Fibroblast of the aortic adventitia (primary cell): ENCODE data around the gene MYD88. TPM values are rescaled to one million over a fixed set of nuclear protein-coding genes. Genes with fewer than 3 reads are reported as not detected.

Experiments
- DNase-seq: peaks from one replicate; pipeline ENCODE4 v3.0.0-alpha.2; 2010; ENCODE audit warnings: low read depth
- H3K4me3 ChIP-seq: 2 replicates; pipeline ENCODE4 v1.5.1; 2011; ENCODE audit warnings: low read depth, mild to moderate bottlenecking, control low read depth, low read length, moderate library complexity
- total RNA-seq: library from RNA; depleted of rRNA; stranded (reverse); fragments of >200 nt; gene quantifications from 2 replicates; pipeline ENCODE4 v1.2.3, GENCODE V29; 2012; ENCODE audit warnings: low replicate concordance
- TF ChIP-seq, protein P1 (sequence below): IDR thresholded peaks from 2 replicates; pipeline ENCODE4 v1.5.1; 2011; ENCODE audit warnings: mild to moderate bottlenecking, low read length, control low read depth, inconsistent platforms; ENCODE audit not compliant: insufficient read depth

MYD88 gene
- 8.3 and 20.7 TPM in 2 replicates for total RNA-seq

DNA sequence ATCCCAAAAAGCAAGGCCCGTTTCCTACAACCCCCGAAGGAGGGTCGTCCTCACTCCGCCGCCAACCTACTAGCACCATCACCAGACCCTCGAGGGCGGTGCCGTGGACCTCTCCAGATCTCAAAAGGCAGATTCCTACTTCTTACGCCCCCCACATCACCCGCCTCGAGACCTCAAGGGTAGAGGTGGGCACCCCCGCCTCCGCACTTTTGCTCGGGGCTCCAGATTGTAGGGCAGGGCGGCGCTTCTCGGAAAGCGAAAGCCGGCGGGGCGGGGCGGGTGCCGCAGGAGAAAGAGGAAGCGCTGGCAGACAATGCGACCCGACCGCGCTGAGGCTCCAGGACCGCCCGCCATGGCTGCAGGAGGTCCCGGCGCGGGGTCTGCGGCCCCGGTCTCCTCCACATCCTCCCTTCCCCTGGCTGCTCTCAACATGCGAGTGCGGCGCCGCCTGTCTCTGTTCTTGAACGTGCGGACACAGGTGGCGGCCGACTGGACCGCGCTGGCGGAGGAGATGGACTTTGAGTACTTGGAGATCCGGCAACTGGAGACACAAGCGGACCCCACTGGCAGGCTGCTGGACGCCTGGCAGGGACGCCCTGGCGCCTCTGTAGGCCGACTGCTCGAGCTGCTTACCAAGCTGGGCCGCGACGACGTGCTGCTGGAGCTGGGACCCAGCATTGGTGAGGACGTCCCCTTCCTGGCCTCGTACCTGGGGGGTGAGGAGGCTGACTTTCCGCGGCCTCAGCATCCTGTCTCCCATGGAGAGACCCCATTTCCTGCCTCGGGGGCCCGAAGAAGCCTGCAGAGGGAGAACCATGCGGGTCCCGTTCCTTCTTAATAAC is at the start of gene MYD88:
Gene MYD88 (plus strand): TSS at position 313 of the 842 bp plus-strand sequence. CDS start 40 bp downstream, at position 353.
- TF ChIP-seq, protein P1, sequence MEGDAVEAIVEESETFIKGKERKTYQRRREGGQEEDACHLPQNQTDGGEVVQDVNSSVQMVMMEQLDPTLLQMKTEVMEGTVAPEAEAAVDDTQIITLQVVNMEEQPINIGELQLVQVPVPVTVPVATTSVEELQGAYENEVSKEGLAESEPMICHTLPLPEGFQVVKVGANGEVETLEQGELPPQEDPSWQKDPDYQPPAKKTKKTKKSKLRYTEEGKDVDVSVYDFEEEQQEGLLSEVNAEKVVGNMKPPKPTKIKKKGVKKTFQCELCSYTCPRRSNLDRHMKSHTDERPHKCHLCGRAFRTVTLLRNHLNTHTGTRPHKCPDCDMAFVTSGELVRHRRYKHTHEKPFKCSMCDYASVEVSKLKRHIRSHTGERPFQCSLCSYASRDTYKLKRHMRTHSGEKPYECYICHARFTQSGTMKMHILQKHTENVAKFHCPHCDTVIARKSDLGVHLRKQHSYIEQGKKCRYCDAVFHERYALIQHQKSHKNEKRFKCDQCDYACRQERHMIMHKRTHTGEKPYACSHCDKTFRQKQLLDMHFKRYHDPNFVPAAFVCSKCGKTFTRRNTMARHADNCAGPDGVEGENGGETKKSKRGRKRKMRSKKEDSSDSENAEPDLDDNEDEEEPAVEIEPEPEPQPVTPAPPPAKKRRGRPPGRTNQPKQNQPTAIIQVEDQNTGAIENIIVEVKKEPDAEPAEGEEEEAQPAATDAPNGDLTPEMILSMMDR: peak; percentile 24

GRCh38 chr3:38089163-38089562 is 49.3 kb upstream of the MYD88 start:
- DNase-seq: no peak
- TF ChIP-seq, protein P1: no peak
- H3K4me3 ChIP-seq: no peak overlapping the region

More for the DNA sequence above, at the start of gene MYD88:
- peak within 1 kb of the TSS; percentile 91 for H3K4me3 ChIP-seq
- DNase-seq: peak; percentile 51

DNA sequence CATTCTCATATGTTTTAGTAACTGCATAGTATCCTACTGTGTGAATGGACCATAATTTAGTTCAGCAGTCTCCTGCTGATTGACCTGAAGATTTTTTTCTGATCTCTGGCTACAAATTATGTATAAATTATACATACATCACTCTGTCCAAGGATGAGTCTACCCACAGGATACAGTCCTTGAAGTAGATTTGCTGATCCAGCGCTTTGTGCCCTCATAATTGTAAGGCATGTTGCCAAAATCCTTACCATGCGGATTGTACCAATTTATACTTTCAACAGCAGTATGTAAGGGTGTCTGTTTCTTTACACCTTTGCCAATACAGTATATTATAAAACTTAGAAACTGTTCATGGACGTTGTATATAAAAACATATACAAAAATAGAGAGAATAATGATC is 48.0 kb upstream of the MYD88 start:
- DNase-seq: no peak
- TF ChIP-seq, protein P1: no peak

GRCh38 chr3:38094999-38095398 is 43.5 kb upstream of the MYD88 start:
- H3K4me3 ChIP-seq: no peak overlapping the region
- TF ChIP-seq, protein P1: no peak
- DNase-seq: no peak

More for the DNA sequence above, 48.0 kb upstream of the MYD88 start:
- no peak overlapping the region for H3K4me3 ChIP-seq

GRCh38 chr3:38095669-38096483 is 42.6 kb upstream of the MYD88 start:
- DNase-seq: no peak
- TF ChIP-seq, protein P1: no peak
- no peak overlapping the region for H3K4me3 ChIP-seq

DNA sequence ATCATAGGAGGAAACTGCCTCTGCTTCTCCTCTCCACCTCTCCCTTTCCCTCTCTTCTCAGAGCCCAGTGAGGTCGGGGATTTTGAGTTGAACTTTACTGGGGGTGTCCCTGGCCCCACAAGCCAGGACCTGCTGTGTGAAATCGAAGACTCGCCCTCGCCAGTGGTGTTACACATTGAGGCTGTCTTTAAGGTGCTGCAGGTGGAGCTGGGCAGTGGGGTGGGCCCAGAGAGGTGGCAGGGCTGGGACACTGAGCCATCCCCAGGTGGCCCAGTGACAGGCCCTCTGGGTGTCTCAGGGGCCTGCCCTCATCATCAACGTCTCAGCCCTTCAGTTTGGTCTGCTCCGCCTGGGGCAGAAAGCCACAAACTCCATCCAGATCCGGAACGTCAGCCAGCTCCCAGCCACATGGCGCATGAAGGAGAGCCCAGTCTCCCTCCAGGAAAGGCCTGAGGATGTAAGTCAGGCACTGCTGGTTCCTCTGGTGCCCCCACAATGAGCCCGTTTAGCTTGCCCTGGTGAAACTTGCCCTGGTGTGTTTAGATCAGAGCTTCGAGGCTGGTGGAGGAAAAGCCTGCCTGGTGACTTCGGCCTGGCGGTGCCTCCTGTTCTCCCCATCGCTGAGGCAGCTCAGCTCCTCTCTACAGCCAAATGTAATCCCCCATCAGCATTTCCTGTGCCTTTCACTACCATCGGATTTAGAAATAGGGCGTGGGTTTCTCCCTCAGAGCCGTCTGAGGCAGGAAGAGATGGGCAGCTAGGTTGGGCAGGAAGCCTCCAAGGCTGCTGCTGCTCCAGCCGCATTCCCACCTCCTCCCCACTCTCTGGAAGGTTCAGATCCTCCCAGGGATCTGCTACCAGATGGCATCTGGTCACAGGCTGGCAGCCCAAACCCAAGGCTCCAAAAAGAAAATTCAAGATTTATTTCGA is 40.8 kb upstream of the MYD88 start:
- TF ChIP-seq, protein P1: no peak
- no peak overlapping the region for H3K4me3 ChIP-seq
- no peak for DNase-seq
